ENCODE data around the gene USF2. TPM values are rescaled to one million over a fixed set of nuclear protein-coding genes. Genes with fewer than 3 reads are reported as not detected.

Gene USF2
- total and polyA plus RNA-seq, 2 of the 4 experiments (the other 2 are of a cell fraction): 21.3 to 65.6 TPM

DNA sequence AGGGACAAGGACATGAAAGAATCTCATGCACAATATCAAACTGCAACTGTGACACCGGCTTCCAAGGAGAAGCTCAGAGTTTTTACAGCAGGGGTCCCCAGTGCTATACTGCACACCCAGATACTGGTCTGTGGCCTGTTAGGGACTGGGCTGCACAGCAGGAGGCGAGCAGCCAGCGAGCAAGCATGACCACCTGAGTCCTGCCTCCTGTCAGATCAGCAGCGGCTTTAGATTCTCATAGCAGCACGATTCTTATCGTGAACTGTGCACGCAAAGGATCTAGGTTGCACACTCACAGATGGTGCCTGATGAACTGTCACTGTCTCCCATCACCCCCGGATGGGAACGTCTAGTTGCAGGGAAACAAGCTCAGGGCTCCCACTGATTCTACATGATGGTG is 47.1 kb downstream of the USF2 start:
- CTCF ChIA-PET: interaction anchor here (0.6 kb wide), 1 partner anchor 17 kb away, joined by 3 read pairs; no protein-coding TSS in a partner anchor
- in situ Hi-C loops (cut with MboI; ENCODE audit: low sequenced_read_pairs): no loop called here
- Histone ChIP-seq H3K9me1 (ENCODE audit: insufficient read depth, low read length) (0 out of 2 replicates have a peak, but pooled peaks cover 5% of the 10 kb centered on the region), H3K27me3 (ENCODE audit: control insufficient read depth, insufficient read depth, low read length) (no peaks in the 10 kb centered on the region; the same call in 1 of the 2 replicates), H2BK20ac (ENCODE audit: low read depth, low read length) (no peak overlapping the region), H4K8ac (ENCODE audit: low read depth in 2 of 2, low read length in 2 of 2) (no peak overlapping the region), H2AK9ac (replicated peaks; ENCODE audit: low read depth, low read length, poor library complexity) (no peak overlapping the region), H2BK5ac (ENCODE audit: low read depth, low read length, poor library complexity, severe bottlenecking) (no peak overlapping the region), H4K20me1 (ENCODE audit: insufficient read depth, low read length) (no peaks in the 10 kb centered on the region), H3K36me3 (ENCODE audit: control insufficient read depth, insufficient read depth, low read length) (no peaks in the 10 kb centered on the region), H3K18ac (ENCODE audit: low read depth, low read length) (no peak overlapping the region), H3K4me3 (ENCODE audit: insufficient read depth, low read depth, low read length) (no peak overlapping the region), H2BK15ac (ENCODE audit: low read depth, low read length) (no peak overlapping the region), H4K5ac (ENCODE audit: low read depth, low read length) (no peak overlapping the region), H2BK120ac (ENCODE audit: low read depth, low read length) (no peak overlapping the region), H3K56ac (ENCODE audit: extremely low read depth, insufficient read depth, low read length) (no peak overlapping the region), H4K91ac (ENCODE audit: insufficient read depth, low read depth, low read length) (no peak overlapping the region), H3K4me1 (ENCODE audit: control insufficient read depth, insufficient read depth, low read length) (peaks cover 5% of the 10 kb centered on the region), H3K27ac (ENCODE audit: insufficient read depth, low read length) (no peak overlapping the region), H3K14ac (replicated peaks; ENCODE audit: low read depth, low read length) (no peak overlapping the region), H3K23ac (ENCODE audit: low read depth, low read length) (no peak overlapping the region), H2AK5ac (ENCODE audit: low read depth, low read length) (no peak overlapping the region), H3K4ac (ENCODE audit: low read depth, low read length) (no peak overlapping the region), H2AFZ (replicated peaks; ENCODE audit: low read length, poor library complexity) (peak overlapping the region; percentile 32), H3K4me2 (ENCODE audit: low read depth, low read length) (no peak overlapping the region), H3K79me1 (ENCODE audit: low read depth in 1 of 2, low read length in 2 of 2) (no peaks in the 10 kb centered on the region), H3K9me3 (ENCODE audit: control insufficient read depth, insufficient read depth, low read length) (no peaks in the 10 kb centered on the region), H3K9ac (ENCODE audit: low read depth, low read length) (no peak overlapping the region)
- 23% methylated on average over 6 of the region's 9 CpGs; no CpG with 5 or more reads in 1 of the 2 experiments for WGBS, 2 experiments (ENCODE audit: extremely low coverage in 2 of 2, insufficient read length in 1 of 2)
- POLR2A ChIA-PET (ENCODE audit: unreplicated experiment): no interaction called here
- no peak for DNase-seq
- no peak for ATAC-seq (ENCODE audit: low read depth)
- intact Hi-C loops (cut with micrococcal nuclease): no loop called here
- TF ChIP-seq, protein P1, sequence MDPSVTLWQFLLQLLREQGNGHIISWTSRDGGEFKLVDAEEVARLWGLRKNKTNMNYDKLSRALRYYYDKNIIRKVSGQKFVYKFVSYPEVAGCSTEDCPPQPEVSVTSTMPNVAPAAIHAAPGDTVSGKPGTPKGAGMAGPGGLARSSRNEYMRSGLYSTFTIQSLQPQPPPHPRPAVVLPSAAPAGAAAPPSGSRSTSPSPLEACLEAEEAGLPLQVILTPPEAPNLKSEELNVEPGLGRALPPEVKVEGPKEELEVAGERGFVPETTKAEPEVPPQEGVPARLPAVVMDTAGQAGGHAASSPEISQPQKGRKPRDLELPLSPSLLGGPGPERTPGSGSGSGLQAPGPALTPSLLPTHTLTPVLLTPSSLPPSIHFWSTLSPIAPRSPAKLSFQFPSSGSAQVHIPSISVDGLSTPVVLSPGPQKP (IDR thresholded peaks at IDR 0.05; ENCODE audit: borderline replicate concordance, low read depth, low read length): no peak
- TF ChIP-seq RCOR1 (IDR thresholded peaks at IDR 0.05; ENCODE audit: insufficient replicate concordance, low read length) (no peak), NFE2L2 (IDR thresholded peaks at IDR 0.05; ENCODE audit: low read depth, low read length) (no peak), SMC3 (IDR thresholded peaks at IDR 0.05; ENCODE audit: low read depth, low read length) (no peak)
- no TSS peak for BruUV-seq (replicated peaks)
- dilution Hi-C loops (cut with HindIII; ENCODE audit: low sequenced_read_pairs, unreplicated experiment): no loop called here

All from IMR-90 (cell line).